H9 (cell line): Measurements from ENCODE around the gene GCK. TPM values are rescaled to one million over a fixed set of nuclear protein-coding genes. Genes with fewer than 3 reads are reported as not detected.

Experiments
- DNase-seq: peaks from one replicate; pipeline ENCODE4 v3.0.0-alpha.2; 2017
- H2AFZ ChIP-seq: one replicate; pipeline ENCODE4 v1.6.1; 2013; ENCODE audit warnings: mild to moderate bottlenecking, low read length, control low read depth, moderate library complexity
- H2AK5ac ChIP-seq: 2 replicates; pipeline ENCODE4 v1.6.1; 2013; ENCODE audit warnings: low read length, control low read depth, mixed read lengths; ENCODE audit not compliant: insufficient read length
- H2BK120ac ChIP-seq: one replicate; pipeline ENCODE4 v1.6.1; 2013; ENCODE audit warnings: low read depth, mild to moderate bottlenecking, low read length, control low read depth, inconsistent platforms; ENCODE audit not compliant: poor library complexity, severe bottlenecking
- H2BK12ac ChIP-seq: 2 replicates; pipeline ENCODE4 v1.6.1; 2013; ENCODE audit warnings: low read length, control low read depth, mixed read lengths, low read depth; ENCODE audit not compliant: insufficient read length
- H2BK15ac ChIP-seq: 2 replicates; pipeline ENCODE4 v1.6.1; 2013; ENCODE audit warnings: low read depth, low read length, control low read depth
- H2BK20ac ChIP-seq: one replicate; pipeline ENCODE4 v1.6.1; 2013; ENCODE audit warnings: low read depth, mild to moderate bottlenecking, low read length, control low read depth, inconsistent platforms; ENCODE audit not compliant: poor library complexity, severe bottlenecking
- H2BK5ac ChIP-seq: 2 replicates; pipeline ENCODE4 v1.6.1; 2013; ENCODE audit warnings: low read length, control low read depth, mixed read lengths; ENCODE audit not compliant: insufficient read length
- H3K14ac ChIP-seq: 2 replicates; pipeline ENCODE4 v1.6.1; 2013; ENCODE audit warnings: low read length, control low read depth; ENCODE audit not compliant: insufficient read depth
- H3K18ac ChIP-seq: 2 replicates; pipeline ENCODE4 v1.6.1; 2013; ENCODE audit warnings: low read depth, mild to moderate bottlenecking, mixed read lengths, low read length, control low read depth; ENCODE audit not compliant: insufficient read length
- H3K23ac ChIP-seq: 2 replicates; pipeline ENCODE4 v1.6.1; 2013; ENCODE audit warnings: low read length, control low read depth, mixed read lengths, low read depth; ENCODE audit not compliant: insufficient read length
- H3K23me2 ChIP-seq: 2 replicates; pipeline ENCODE4 v1.6.1; 2013; ENCODE audit warnings: low read depth, mild to moderate bottlenecking, mixed read lengths, low read length, control low read depth; ENCODE audit not compliant: insufficient read length, poor library complexity, severe bottlenecking
- H3K27ac ChIP-seq: 2 replicates; pipeline ENCODE4 v1.5.1; 2013; ENCODE audit warnings: low read length, control low read depth, mixed read lengths, low read depth; ENCODE audit not compliant: insufficient read length
- H3K27me3 ChIP-seq: 2 replicates; pipeline ENCODE4 v1.6.1; 2013; ENCODE audit warnings: low read length, control low read depth, inconsistent platforms; ENCODE audit not compliant: insufficient read depth
- H3K4ac ChIP-seq: 2 replicates; pipeline ENCODE4 v1.6.1; 2013; ENCODE audit warnings: low read depth, mild to moderate bottlenecking, control low read depth, inconsistent platforms, low read length, moderate library complexity
- H3K4me1 ChIP-seq: 2 replicates; pipeline ENCODE4 v1.6.1; 2013; ENCODE audit warnings: low read length, control low read depth, inconsistent platforms; ENCODE audit not compliant: insufficient read depth
- H3K4me2 ChIP-seq: 2 replicates; pipeline ENCODE4 v1.6.1; 2013; ENCODE audit warnings: low read length, control low read depth, mixed read lengths; ENCODE audit not compliant: insufficient read length, insufficient read depth
- H3K56ac ChIP-seq: 2 replicates; pipeline ENCODE4 v1.6.1; 2013; ENCODE audit warnings: low read depth, mild to moderate bottlenecking, mixed read lengths, low read length, control low read depth; ENCODE audit not compliant: insufficient read length
- H3K79me1 ChIP-seq: 2 replicates; pipeline ENCODE4 v1.6.1; 2013; ENCODE audit warnings: low read depth, mild to moderate bottlenecking, moderate library complexity, low read length, control low read depth, inconsistent platforms; ENCODE audit not compliant: insufficient read depth, poor library complexity, severe bottlenecking
- H3K79me2 ChIP-seq: 2 replicates; pipeline ENCODE4 v1.6.1; 2013; ENCODE audit warnings: low read length, control low read depth, inconsistent platforms; ENCODE audit not compliant: insufficient read depth
- H3K9ac ChIP-seq: 2 replicates; pipeline ENCODE4 v1.6.1; 2013; ENCODE audit warnings: low read length, control low read depth, mixed read lengths; ENCODE audit not compliant: insufficient read length; ENCODE audit errors: extremely low read depth
- H3K9me3 ChIP-seq: one replicate; pipeline ENCODE4 v1.6.1; 2013; ENCODE audit warnings: low read depth, low read length, inconsistent platforms; ENCODE audit not compliant: control insufficient read depth
- H3T11ph ChIP-seq: one replicate; pipeline ENCODE4 v1.6.1; 2013; ENCODE audit warnings: mild to moderate bottlenecking, low read length, control low read depth, inconsistent platforms
- H4K20me1 ChIP-seq: one replicate; pipeline ENCODE4 v1.6.1; 2013; ENCODE audit not compliant: control insufficient read depth, insufficient read length, insufficient read depth
- H4K5ac ChIP-seq: 2 replicates; pipeline ENCODE4 v1.6.1; 2013; ENCODE audit warnings: low read depth, mild to moderate bottlenecking, mixed read lengths, low read length, control low read depth; ENCODE audit not compliant: insufficient read length
- H4K8ac ChIP-seq: replicated peaks from 2 replicates; pipeline ENCODE4 v1.6.1; 2013; ENCODE audit warnings: low read length, control low read depth, mixed read lengths, low read depth; ENCODE audit not compliant: insufficient read length
- H4K91ac ChIP-seq: 2 replicates; pipeline ENCODE4 v1.6.1; 2013; ENCODE audit warnings: low read depth, mild to moderate bottlenecking, moderate library complexity, mixed read lengths, low read length, control low read depth; ENCODE audit not compliant: insufficient read length
- H3K27ac Mint-ChIP-seq, 3 experiments: 2 replicates in 2 of 3; 3 replicates in 1 of 3; pipeline ENCODE4 v1.8.0; 2020 to 2021; ENCODE audit warnings: mixed read lengths in 3 of 3, mild to moderate bottlenecking in 1 of 3, moderate library complexity in 1 of 3
- H3K27me3 Mint-ChIP-seq: 2 replicates; pipeline ENCODE4 v1.8.0; 2021; ENCODE audit warnings: low read depth, mild to moderate bottlenecking, moderate library complexity, mixed read lengths
- H3K36me3 Mint-ChIP-seq, 3 experiments: 2 replicates in 2 of 3; 3 replicates in 1 of 3; pipeline ENCODE4 v1.8.0; 2020 to 2021; ENCODE audit warnings: low read depth in 3 of 3, mixed read lengths in 3 of 3; ENCODE audit not compliant: insufficient read depth in 1 of 3
- H3K4me1 Mint-ChIP-seq, 2 experiments: 2 replicates each; pipeline ENCODE4 v1.8.0; 2020; ENCODE audit warnings: mixed read lengths in 2 of 2
- H3K4me3 Mint-ChIP-seq, 2 experiments: 2 replicates in 1 of 2; 3 replicates in 1 of 2; pipeline ENCODE4 v1.8.0; 2020 to 2021; ENCODE audit warnings: mild to moderate bottlenecking in 2 of 2, mixed read lengths in 2 of 2, moderate library complexity in 1 of 2
- H3K9me3 Mint-ChIP-seq, 2 experiments: 2 replicates in 1 of 2; 3 replicates in 1 of 2; pipeline ENCODE4 v1.8.0; 2020; ENCODE audit warnings: mild to moderate bottlenecking in 2 of 2, mixed read lengths in 2 of 2, moderate library complexity in 1 of 2
- CTCF ChIP-seq: fragments of 200-600 bp; sonication (generic); conservative IDR thresholded peaks from 3 replicates; pipeline ENCODE4 v1.8.0; 2021; ENCODE audit warnings: antibody characterized with exemption, mild to moderate bottlenecking
- WGBS: extraction: QIAGEN DNeasy Blood & Tissue Kit; methylation state at CpG from one replicate; pipeline ENCODE4 v1.1.7; 2013; ENCODE audit warnings: missing lambda C conversion rate, low lambda C conversion rate, mixed read lengths; ENCODE audit not compliant: insufficient read length; ENCODE audit errors: extremely low coverage; 5-methylcytosine and 5-hydroxymethylcytosine counted together
- total RNA-seq: library from RNA; stranded (reverse); gene quantifications from 2 replicates; pipeline ENCODE4 v1.2.1, GENCODE V29; 2021

Gene GCK
- total RNA-seq, 1 experiment from 2014 or later, result 0.98 TPM

- 0 out of 4 replicates have a peak, but pooled peaks cover 0 to 4% of the 10 kb centered on the region in 2 experiments for H3K4me1 Mint-ChIP-seq
- Histone ChIP-seq H4K91ac (no peak overlapping the region), H3K4ac (no peak overlapping the region), H4K5ac (no peak overlapping the region), H2BK5ac (no peak overlapping the region), H3K79me2 (no peaks in the 10 kb centered on the region), H3K18ac (no peak overlapping the region), H3K14ac (no peak overlapping the region), H4K20me1 (no peaks in the 10 kb centered on the region), H3K4me2 (no peak overlapping the region), H3K23ac (no peak overlapping the region), H3K79me1 (no peaks in the 10 kb centered on the region), H2AK5ac (no peak overlapping the region), H3K56ac (no peak overlapping the region), H3K9me3 (no peaks in the 10 kb centered on the region), H3K9ac (no peak overlapping the region), H4K8ac (no peak overlapping the region), H3K27me3 (no peaks in the 10 kb centered on the region), H3K27ac (no peak overlapping the region), H2BK12ac (no peak overlapping the region), H2BK120ac (no peak overlapping the region), H3K4me1 (no peaks in the 10 kb centered on the region), H2BK15ac (no peak overlapping the region), H2BK20ac (no peak overlapping the region), H3K23me2 (no peaks in the 10 kb centered on the region), H2AFZ (no peak overlapping the region), H3T11ph (no peak overlapping the region)
- H3K4me3 Mint-ChIP-seq, result no peak overlapping the region; a peak in 2 of 5 replicates
- DNase-seq, result no peak
- peaks cover 16 to 56% (median 52%) of the 10 kb centered on the region in 3 experiments; a peak in 6 of 7 replicates for H3K36me3 Mint-ChIP-seq
- no peak for TF ChIP-seq CTCF
- no peak overlapping the region for H3K27ac Mint-ChIP-seq
- no CpG with 5 or more reads among the region's 41 CpGs for WGBS
- no peaks in the 10 kb centered on the region; the same call in 1 of the 2 replicates for H3K27me3 Mint-ChIP-seq
- H3K9me3 Mint-ChIP-seq, result no peaks in the 10 kb centered on the region
These were observed 76.8 kb downstream of the GCK start for GRCh38 chr7:44112231-44112996.
